Body of pancreas (tissue), 4 donors: ENCODE results near the gene RYR3.

Experiments
- POLR2A ChIP-seq, 3 donors: fragments of 450-650 bp; IDR thresholded peaks; one replicate each; pipeline ENCODE4 v1.6.1; 2016; ENCODE audit warnings: antibody characterized with exemption in 3 of 3, mild to moderate bottlenecking in 2 of 3
- TF ChIP-seq, protein P1 (sequence below), 7 experiments: fragments of 450-650 bp in 4 of 7; fragments of 200-600 bp in 3 of 7; sonication (generic) in 3 of 7; IDR thresholded peaks; one replicate each; pipeline ENCODE4 v1.5.1; 2016 to 2019; ENCODE audit warnings: antibody characterized with exemption in 7 of 7

DNA sequence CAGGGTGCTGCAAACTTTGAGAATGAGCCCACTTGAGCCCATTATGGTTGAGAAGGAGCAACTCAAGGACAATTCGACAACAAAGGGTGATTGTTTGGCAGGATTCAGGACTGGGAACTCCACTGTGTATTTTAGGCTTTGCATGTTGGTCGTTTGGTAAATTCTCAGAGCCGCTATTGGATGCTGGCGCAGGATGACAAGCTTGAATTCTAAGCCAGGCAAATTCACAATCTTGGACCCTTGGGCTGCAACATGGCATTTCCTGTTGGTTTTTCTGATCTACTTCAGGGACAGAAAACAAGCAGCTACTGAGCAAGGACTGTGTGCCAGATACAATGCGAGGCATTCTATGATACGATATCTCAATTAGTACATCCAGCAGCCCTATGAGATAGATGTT is 82.8 kb downstream of the RYR3 start:
- TF ChIP-seq, protein P1, sequence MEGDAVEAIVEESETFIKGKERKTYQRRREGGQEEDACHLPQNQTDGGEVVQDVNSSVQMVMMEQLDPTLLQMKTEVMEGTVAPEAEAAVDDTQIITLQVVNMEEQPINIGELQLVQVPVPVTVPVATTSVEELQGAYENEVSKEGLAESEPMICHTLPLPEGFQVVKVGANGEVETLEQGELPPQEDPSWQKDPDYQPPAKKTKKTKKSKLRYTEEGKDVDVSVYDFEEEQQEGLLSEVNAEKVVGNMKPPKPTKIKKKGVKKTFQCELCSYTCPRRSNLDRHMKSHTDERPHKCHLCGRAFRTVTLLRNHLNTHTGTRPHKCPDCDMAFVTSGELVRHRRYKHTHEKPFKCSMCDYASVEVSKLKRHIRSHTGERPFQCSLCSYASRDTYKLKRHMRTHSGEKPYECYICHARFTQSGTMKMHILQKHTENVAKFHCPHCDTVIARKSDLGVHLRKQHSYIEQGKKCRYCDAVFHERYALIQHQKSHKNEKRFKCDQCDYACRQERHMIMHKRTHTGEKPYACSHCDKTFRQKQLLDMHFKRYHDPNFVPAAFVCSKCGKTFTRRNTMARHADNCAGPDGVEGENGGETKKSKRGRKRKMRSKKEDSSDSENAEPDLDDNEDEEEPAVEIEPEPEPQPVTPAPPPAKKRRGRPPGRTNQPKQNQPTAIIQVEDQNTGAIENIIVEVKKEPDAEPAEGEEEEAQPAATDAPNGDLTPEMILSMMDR (IDR thresholded peaks at IDR 0.05): no peak
- TF ChIP-seq POLR2A (IDR thresholded peaks at IDR 0.05): no peak
